ENCODE results near the gene FOXL3. TPM values are rescaled to one million over a fixed set of nuclear protein-coding genes. Genes with fewer than 3 reads are reported as not detected.

FOXL3 gene
- total RNA-seq, 6 experiments from 2014 or later, result not detected

DNA sequence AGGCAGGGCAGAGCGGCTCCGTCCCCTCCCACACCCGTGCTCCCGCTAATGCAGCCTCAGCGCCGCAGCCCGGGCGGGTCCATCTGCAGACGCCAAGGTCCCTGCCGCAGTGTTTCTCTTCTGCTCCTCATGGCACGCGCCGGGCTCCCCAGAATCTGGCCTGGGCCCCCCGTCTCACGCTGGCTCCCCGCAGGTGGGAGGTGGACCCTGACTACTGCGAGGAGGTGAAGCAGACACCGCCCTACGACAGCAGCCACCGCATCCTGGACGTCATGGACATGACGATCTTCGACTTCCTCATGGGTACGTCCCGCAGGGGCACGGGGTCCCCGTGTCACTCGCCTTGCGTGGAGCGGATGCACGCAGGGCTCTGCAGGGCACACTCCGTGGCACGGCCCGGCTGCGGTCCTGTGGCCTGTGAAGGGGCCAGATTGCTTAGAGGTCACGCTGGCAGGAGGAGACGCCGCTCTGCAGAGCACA is 33.5 kb upstream of the FOXL3 start:
- H3K4me1 Mint-ChIP-seq (ENCODE audit: low read depth), result no peaks in the 10 kb centered on the region
- DNase-seq, result no peak
- peaks cover 11% of the 10 kb centered on the region for H3K9me3 Mint-ChIP-seq
- no peak overlapping the region for H3K4me3 Mint-ChIP-seq
- H3K36me3 Mint-ChIP-seq (ENCODE audit: low read depth), result peaks cover 23% of the 10 kb centered on the region
- peaks cover 7% of the 10 kb centered on the region for H3K27me3 Mint-ChIP-seq (ENCODE audit: insufficient read depth)
- TF ChIP-seq CTCF (IDR thresholded peaks at IDR 0.05), result no peak
- no peak overlapping the region for H3K27ac Mint-ChIP-seq

DNA sequence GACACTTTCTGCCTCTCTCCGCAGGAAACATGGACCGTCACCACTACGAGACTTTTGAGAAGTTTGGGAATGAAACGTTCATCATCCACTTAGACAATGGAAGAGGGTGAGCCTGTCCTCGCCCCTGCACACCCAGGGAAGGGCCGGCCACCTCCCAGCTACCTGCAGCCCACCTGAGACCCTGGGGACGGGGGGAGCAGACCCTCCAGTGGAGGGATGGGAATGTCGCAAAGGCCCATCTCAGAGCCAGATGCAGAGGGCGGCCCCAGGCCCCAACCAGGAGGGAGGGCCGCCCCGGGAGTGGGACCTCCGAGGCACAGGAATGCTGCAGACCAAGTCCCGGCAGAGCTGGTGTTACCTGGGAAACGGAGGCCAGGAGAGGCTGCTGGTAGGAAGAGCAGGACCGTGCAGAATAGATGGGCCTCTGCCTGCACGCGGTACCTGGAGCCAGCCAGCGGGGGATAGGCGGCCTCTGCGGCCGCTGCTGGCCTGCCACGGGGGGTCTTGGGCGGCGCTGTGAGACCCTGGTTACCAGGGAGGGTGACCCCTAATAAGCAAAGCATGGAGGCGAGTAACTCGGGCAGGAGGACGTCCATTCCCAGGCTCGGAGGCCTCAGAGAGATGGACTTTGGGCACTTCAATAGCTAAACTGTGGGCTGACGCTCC is 32.9 kb upstream of the FOXL3 start:
- Mint-ChIP-seq H3K4me3 (no peak overlapping the region), H3K27ac (no peak overlapping the region), H3K27me3 (ENCODE audit: insufficient read depth) (peaks cover 7% of the 10 kb centered on the region; the same call in 1 of the 2 replicates), H3K36me3 (ENCODE audit: low read depth) (peaks cover 27% of the 10 kb centered on the region), H3K9me3 (peaks cover 18% of the 10 kb centered on the region), H3K4me1 (ENCODE audit: low read depth) (no peaks in the 10 kb centered on the region)
- DNase-seq, result no peak
- no peak for TF ChIP-seq CTCF (IDR thresholded peaks at IDR 0.05)

DNA sequence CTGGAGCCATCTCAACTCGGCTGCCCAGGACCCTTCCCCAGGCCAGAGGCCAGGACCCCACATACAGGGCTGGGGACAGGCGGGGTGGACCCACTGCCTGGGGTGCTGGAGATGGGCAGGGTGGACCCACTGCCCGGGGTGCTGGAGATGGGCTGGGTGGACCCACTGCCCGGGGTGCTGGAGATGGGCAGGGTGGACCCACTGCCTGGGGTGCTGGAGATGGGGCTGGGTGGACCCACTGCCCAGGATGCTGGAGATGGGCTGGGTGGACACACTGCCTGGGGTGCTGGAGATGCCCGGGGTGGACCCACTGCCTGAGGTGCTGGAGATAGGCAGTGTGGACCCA is 32.4 kb upstream of the FOXL3 start:
- H3K4me3 Mint-ChIP-seq, result no peak overlapping the region
- peaks cover 32% of the 10 kb centered on the region for H3K36me3 Mint-ChIP-seq (ENCODE audit: low read depth)
- no peak for DNase-seq
- no peak for TF ChIP-seq CTCF (IDR thresholded peaks at IDR 0.05)
- peaks cover 9% of the 10 kb centered on the region for H3K27me3 Mint-ChIP-seq (ENCODE audit: insufficient read depth)
- no peak overlapping the region for H3K27ac Mint-ChIP-seq
- no peaks in the 10 kb centered on the region for H3K4me1 Mint-ChIP-seq (ENCODE audit: low read depth)
- peaks cover 23% of the 10 kb centered on the region for H3K9me3 Mint-ChIP-seq

GRCh38 chr7:258476-259190 is 31.3 kb upstream of the FOXL3 start:
- no peak for TF ChIP-seq CTCF (IDR thresholded peaks at IDR 0.05)
- no peak overlapping the region for H3K4me3 Mint-ChIP-seq
- peaks cover 24% of the 10 kb centered on the region for H3K9me3 Mint-ChIP-seq
- H3K36me3 Mint-ChIP-seq (ENCODE audit: low read depth), result peaks cover 33% of the 10 kb centered on the region
- no peak for DNase-seq
- H3K4me1 Mint-ChIP-seq (ENCODE audit: low read depth), result no peaks in the 10 kb centered on the region
- no peak overlapping the region for H3K27ac Mint-ChIP-seq
- H3K27me3 Mint-ChIP-seq (ENCODE audit: insufficient read depth), result peaks cover 10% of the 10 kb centered on the region

- no peak for DNase-seq
- H3K9me3 Mint-ChIP-seq, result peaks cover 27% of the 10 kb centered on the region
- H3K4me3 Mint-ChIP-seq, result no peak overlapping the region
- peaks cover 10% of the 10 kb centered on the region for H3K27me3 Mint-ChIP-seq (ENCODE audit: insufficient read depth)
- H3K36me3 Mint-ChIP-seq (ENCODE audit: low read depth), result peaks cover 33% of the 10 kb centered on the region
- no peak for TF ChIP-seq CTCF (IDR thresholded peaks at IDR 0.05)
- no peaks in the 10 kb centered on the region for H3K4me1 Mint-ChIP-seq (ENCODE audit: low read depth)
- no peak overlapping the region for H3K27ac Mint-ChIP-seq
These were observed 30.8 kb upstream of the FOXL3 start for GRCh38 chr7:259191-259505.
